Thyroid gland (tissue), 4 donors: Measurements from ENCODE around the gene RPAP2.

ENCODE experiments used
- POLR2A ChIP-seq, 2 donors: fragments of 450-650 bp; IDR thresholded peaks; one replicate each; pipeline ENCODE4 v1.6.1; 2017; ENCODE audit warnings: antibody characterized with exemption in 2 of 2, mild to moderate bottlenecking in 2 of 2, moderate library complexity in 1 of 2
- TF ChIP-seq, protein P1 (sequence below), 6 experiments: fragments of 200-600 bp in 3 of 6; fragments of 450-650 bp in 3 of 6; sonication (generic) in 3 of 6; IDR thresholded peaks; one replicate each; pipeline ENCODE4 v1.5.1; 2016 to 2019; ENCODE audit warnings: antibody characterized with exemption in 6 of 6, mild to moderate bottlenecking in 2 of 6, inconsistent platforms in 1 of 6, moderate library complexity in 1 of 6

DNA sequence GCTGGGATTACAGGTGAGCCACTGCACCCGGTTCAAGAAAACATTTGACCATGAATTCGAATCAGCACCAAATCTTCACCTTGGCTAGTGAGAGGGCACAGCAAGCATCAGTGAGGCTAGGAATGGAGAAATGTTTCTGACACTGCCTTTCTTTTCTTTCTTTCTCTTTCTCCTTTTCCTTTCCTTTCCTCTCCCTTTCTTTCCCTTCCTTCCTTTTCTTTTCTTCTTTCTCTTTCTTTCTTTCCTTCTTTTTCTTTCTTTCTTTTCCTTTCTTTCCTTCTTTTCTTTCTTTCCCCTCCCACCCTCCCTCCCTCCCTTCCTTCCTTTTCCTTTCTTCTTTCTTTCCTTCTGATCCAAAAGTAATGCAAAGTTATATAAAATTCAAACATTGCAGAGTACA lies 147.0 kb downstream of the RPAP2 start:
- TF ChIP-seq, protein P1, sequence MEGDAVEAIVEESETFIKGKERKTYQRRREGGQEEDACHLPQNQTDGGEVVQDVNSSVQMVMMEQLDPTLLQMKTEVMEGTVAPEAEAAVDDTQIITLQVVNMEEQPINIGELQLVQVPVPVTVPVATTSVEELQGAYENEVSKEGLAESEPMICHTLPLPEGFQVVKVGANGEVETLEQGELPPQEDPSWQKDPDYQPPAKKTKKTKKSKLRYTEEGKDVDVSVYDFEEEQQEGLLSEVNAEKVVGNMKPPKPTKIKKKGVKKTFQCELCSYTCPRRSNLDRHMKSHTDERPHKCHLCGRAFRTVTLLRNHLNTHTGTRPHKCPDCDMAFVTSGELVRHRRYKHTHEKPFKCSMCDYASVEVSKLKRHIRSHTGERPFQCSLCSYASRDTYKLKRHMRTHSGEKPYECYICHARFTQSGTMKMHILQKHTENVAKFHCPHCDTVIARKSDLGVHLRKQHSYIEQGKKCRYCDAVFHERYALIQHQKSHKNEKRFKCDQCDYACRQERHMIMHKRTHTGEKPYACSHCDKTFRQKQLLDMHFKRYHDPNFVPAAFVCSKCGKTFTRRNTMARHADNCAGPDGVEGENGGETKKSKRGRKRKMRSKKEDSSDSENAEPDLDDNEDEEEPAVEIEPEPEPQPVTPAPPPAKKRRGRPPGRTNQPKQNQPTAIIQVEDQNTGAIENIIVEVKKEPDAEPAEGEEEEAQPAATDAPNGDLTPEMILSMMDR (IDR thresholded peaks at IDR 0.05), result no peak
- no peak for TF ChIP-seq POLR2A (IDR thresholded peaks at IDR 0.05)
